WI38 (cell line): ENCODE results near the gene PODNL1.

Experiments used
- H3K4me3 ChIP-seq: 2 replicates; pipeline ENCODE4 v1.5.1; 2011; ENCODE audit warnings: low read depth, mild to moderate bottlenecking, control low read depth, low read length
- TF ChIP-seq, protein P1 (sequence below): IDR thresholded peaks from 2 replicates; pipeline ENCODE4 v1.5.1; 2012; ENCODE audit warnings: low read depth, mild to moderate bottlenecking, control low read depth, low read length

The PODNL1 gene

GRCh38 chr19:13959962-13960862 is 22.0 kb upstream of the PODNL1 start:
- H3K4me3 ChIP-seq: no peak overlapping the region
- TF ChIP-seq, protein P1, sequence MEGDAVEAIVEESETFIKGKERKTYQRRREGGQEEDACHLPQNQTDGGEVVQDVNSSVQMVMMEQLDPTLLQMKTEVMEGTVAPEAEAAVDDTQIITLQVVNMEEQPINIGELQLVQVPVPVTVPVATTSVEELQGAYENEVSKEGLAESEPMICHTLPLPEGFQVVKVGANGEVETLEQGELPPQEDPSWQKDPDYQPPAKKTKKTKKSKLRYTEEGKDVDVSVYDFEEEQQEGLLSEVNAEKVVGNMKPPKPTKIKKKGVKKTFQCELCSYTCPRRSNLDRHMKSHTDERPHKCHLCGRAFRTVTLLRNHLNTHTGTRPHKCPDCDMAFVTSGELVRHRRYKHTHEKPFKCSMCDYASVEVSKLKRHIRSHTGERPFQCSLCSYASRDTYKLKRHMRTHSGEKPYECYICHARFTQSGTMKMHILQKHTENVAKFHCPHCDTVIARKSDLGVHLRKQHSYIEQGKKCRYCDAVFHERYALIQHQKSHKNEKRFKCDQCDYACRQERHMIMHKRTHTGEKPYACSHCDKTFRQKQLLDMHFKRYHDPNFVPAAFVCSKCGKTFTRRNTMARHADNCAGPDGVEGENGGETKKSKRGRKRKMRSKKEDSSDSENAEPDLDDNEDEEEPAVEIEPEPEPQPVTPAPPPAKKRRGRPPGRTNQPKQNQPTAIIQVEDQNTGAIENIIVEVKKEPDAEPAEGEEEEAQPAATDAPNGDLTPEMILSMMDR: no peak

DNA sequence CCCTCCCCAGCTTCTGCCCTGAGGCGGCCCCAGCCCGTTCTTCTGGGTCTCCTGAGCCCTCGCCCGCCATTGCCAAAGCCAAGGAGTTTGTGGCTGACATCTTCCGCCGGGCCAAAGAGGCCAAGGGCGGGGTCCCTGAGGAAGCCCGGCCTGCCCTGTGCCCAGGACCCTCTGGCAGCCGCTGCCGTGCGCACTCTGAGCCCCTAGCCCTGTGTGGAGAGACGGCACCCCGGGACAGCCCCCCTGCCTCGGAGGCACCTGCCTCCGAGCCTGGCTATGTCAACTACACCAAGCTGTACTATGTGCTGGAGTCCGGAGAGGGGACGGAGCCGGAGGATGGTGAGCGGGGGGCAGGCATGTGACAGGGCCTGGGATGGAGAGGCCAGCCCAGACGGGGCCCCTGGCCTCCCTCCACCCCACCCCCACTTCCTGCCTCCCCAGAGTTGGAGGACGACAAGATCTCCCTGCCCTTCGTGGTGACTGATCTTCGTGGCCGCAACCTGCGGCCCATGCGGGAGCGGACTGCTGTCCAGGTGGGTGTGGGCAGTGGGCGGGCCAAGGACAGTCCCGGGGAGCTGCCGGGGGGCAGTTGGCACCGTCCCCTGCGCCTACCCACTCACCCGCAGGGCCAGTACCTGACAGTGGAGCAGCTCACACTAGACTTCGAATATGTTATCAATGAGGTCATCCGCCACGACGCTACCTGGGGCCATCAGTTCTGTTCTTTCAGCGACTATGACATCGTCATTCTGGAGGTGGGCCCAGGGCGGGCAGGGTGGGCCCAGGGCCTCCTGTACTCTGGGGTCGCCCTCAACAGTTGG is 21.1 kb upstream of the PODNL1 start:
- no peak overlapping the region for H3K4me3 ChIP-seq
- TF ChIP-seq, protein P1: no peak

GRCh38 chr19:13958043-13958442 is 19.8 kb upstream of the PODNL1 start:
- H3K4me3 ChIP-seq: no peak overlapping the region
- TF ChIP-seq, protein P1: no peak

GRCh38 chr19:13957051-13957450 is 18.8 kb upstream of the PODNL1 start:
- no peak overlapping the region for H3K4me3 ChIP-seq
- TF ChIP-seq, protein P1: no peak

DNA sequence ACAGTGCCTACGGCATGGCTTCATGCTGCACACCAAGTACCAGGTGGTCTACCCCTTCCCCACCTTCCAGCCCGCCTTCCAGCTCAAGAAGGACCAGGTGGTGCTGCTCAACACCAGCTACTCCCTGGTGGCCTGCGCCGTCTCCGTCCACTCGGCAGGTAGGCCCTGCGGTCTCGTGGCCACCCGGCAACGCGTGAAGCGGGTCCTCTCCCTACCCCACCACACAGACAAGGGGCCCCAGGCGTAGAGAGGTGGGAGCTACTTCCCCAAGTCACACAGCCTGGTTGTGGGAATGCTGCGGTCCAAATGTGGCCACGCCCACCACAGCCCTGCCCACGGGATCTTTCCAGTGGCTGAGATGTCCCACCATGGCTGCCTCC is 18.1 kb upstream of the PODNL1 start:
- no peak overlapping the region for H3K4me3 ChIP-seq
- TF ChIP-seq, protein P1: no peak

GRCh38 chr19:13955662-13956364 is 17.6 kb upstream of the PODNL1 start:
- TF ChIP-seq, protein P1: no peak
- no peak overlapping the region for H3K4me3 ChIP-seq
